GM12878 (cell line): ENCODE measurements around the gene ARHGEF11.

Experiments used
- E2F4 ChIP-seq: IDR thresholded peaks from 2 replicates; pipeline ENCODE4 v1.6.1; 2012; ENCODE audit warnings: low read depth, low read length, improper control_type of control experiment
- KDM1A ChIP-seq: fragments of 200-600 bp; sonication (generic); IDR thresholded peaks from 2 replicates; pipeline ENCODE4 v1.6.1; 2016; ENCODE audit warnings: borderline replicate concordance
- YY1 ChIP-seq: IDR thresholded peaks from 2 replicates; pipeline ENCODE4 v1.6.1; 2011; ENCODE audit warnings: low read depth, mild to moderate bottlenecking, low read length
- ZNF24 ChIP-seq: fragments of 450-650 bp; IDR thresholded peaks from 2 replicates; pipeline ENCODE4 v1.6.1; 2017; ENCODE audit warnings: antibody characterized with exemption, mild to moderate bottlenecking

DNA sequence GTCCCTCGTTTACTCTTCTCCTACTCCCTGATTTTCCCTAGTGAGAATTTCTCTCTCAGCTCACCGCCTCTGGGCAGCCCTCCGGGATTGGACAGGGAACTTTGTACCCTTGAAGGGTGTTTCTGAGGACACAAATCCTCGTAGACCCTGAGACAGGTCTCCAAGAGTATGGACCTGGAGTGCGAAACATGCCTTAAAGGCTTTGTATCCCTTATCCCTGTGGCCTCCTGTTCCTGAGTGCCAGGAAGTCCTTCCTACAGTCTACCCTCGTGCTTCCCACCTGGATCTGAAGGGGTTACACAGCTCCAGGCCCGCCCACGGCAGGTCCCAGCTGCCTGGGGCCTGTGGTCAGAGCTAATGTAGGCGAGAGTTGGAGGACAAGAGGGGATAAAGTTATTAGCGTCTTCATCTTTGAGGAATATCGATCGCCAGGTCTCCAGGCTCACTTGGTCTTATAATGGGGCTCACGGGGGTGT lies 159.6 kb downstream of the ARHGEF11 start:
- TF ChIP-seq KDM1A (no peak), ZNF24 (no peak), YY1 (no peak), E2F4 (no peak)
